Measurements from ENCODE around the gene CD6. TPM values are rescaled to one million over a fixed set of nuclear protein-coding genes. Genes with fewer than 3 reads are reported as not detected.

Gene CD6
- total RNA-seq, 1 donor from 2014 or later = 327 TPM

DNA sequence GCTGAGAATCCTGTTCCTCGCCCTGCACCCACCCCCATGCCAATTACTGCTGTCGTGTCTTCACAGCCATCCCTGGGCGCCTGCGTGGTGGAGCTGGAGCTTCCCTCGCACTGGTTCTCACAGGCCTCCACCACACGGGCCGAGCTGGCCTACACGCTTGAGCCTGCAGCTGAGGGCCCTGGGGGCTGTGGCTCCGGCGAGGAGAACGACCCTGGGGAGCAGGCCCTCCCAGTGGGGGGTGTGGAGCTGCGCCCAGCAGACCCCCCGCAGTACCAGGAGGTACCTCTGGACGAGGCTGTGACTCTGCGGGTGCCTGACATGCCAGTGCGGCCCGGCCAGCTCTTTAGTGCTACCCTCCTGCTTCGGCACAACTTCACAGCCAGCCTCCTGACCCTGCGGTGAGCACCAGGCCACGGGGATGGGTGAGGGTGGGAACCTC is 42.9 kb upstream of the CD6 start:
- Mint-ChIP-seq H3K36me3 (ENCODE audit: low read depth) (peaks cover 4% of the 10 kb centered on the region), H3K27me3 (ENCODE audit: low read depth) (peaks cover 24% of the 10 kb centered on the region), H3K9me3 (no peaks in the 10 kb centered on the region), H3K4me3 (ENCODE audit: low read depth) (no peak overlapping the region), H3K4me1 (ENCODE audit: low read depth) (peaks cover 8% of the 10 kb centered on the region), H3K27ac (no peak overlapping the region)
- no peak for DNase-seq (ENCODE audit: low spot score)
- intact Hi-C loops (cut with micrococcal nuclease) = no loop called here

GRCh38 chr11:60929764-60930163 is 41.7 kb upstream of the CD6 start:
- Mint-ChIP-seq H3K27me3 (ENCODE audit: low read depth) (peaks cover 24% of the 10 kb centered on the region), H3K4me3 (ENCODE audit: low read depth) (no peak overlapping the region), H3K27ac (no peak overlapping the region), H3K4me1 (ENCODE audit: low read depth) (peaks cover 6% of the 10 kb centered on the region), H3K36me3 (ENCODE audit: low read depth) (no peaks in the 10 kb centered on the region), H3K9me3 (no peaks in the 10 kb centered on the region)
- intact Hi-C loops (cut with micrococcal nuclease) = no loop called here
- DNase-seq (ENCODE audit: low spot score) = no peak

GRCh38 chr11:60930394-60930793 is 41.1 kb upstream of the CD6 start:
- Mint-ChIP-seq H3K4me1 (ENCODE audit: low read depth) (peaks cover 1% of the 10 kb centered on the region), H3K36me3 (ENCODE audit: low read depth) (no peaks in the 10 kb centered on the region), H3K27me3 (ENCODE audit: low read depth) (peaks cover 20% of the 10 kb centered on the region), H3K4me3 (ENCODE audit: low read depth) (no peak overlapping the region), H3K9me3 (no peaks in the 10 kb centered on the region), H3K27ac (no peak overlapping the region)
- DNase-seq (ENCODE audit: low spot score) = no peak
- intact Hi-C loops (cut with micrococcal nuclease) = no loop called here

GRCh38 chr11:60931917-60932316 is 39.6 kb upstream of the CD6 start:
- intact Hi-C loops (cut with micrococcal nuclease) = no loop called here
- Mint-ChIP-seq H3K27ac (no peak overlapping the region), H3K9me3 (no peaks in the 10 kb centered on the region), H3K27me3 (ENCODE audit: low read depth) (peaks cover 6% of the 10 kb centered on the region), H3K4me1 (ENCODE audit: low read depth) (no peaks in the 10 kb centered on the region), H3K36me3 (ENCODE audit: low read depth) (no peaks in the 10 kb centered on the region), H3K4me3 (ENCODE audit: low read depth) (no peak overlapping the region)
- DNase-seq (ENCODE audit: low spot score) = no peak

DNA sequence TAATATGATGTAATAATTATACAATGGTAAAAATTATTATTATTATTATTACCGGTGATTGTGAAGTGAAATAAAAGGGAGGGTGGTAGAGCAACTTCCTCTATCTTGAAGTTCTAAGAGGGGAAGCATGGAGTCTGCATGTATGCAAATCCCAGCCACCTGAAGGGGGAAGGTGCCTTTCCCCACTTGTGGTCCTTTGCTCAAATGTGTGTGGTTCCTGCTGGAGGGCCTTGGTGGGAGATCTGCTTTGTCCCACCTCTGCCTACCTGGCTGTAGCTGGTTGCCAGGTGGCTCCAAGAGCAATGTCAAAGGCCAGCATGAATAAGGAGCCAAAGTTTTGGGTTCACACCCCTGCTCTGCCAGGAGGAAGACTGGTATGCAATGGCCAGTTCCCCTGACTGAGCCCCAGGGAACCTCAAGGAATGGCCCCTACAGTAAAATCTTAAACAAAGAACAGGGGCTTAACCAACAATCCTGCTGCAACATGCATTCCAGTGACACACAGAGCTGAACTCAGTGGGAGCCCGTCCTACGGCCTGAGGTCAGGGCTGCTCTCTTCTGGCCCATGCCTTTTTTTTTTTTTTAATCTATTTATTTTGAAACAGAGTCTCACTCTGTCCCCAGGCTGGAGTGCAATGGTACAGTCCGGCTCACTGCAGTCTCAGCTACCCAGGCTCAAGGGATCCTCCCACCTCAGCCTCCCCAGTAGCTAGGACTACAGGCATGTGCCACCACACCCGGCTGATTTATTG is 38.7 kb upstream of the CD6 start:
- Mint-ChIP-seq H3K4me3 (ENCODE audit: low read depth) (no peak overlapping the region), H3K27me3 (ENCODE audit: low read depth) (peaks cover 3% of the 10 kb centered on the region), H3K36me3 (ENCODE audit: low read depth) (no peaks in the 10 kb centered on the region), H3K4me1 (ENCODE audit: low read depth) (no peaks in the 10 kb centered on the region), H3K9me3 (no peaks in the 10 kb centered on the region), H3K27ac (no peak overlapping the region)
- intact Hi-C loops (cut with micrococcal nuclease) = no loop called here
- DNase-seq (ENCODE audit: low spot score) = no peak

- no peak for DNase-seq (ENCODE audit: low spot score)
- Mint-ChIP-seq H3K36me3 (ENCODE audit: low read depth) (no peaks in the 10 kb centered on the region), H3K9me3 (no peaks in the 10 kb centered on the region), H3K27me3 (ENCODE audit: low read depth) (peaks cover 3% of the 10 kb centered on the region), H3K27ac (no peak overlapping the region), H3K4me3 (ENCODE audit: low read depth) (no peak overlapping the region), H3K4me1 (ENCODE audit: low read depth) (no peaks in the 10 kb centered on the region)
- intact Hi-C loops (cut with micrococcal nuclease) = no loop called here
These were observed 37.9 kb upstream of the CD6 start for GRCh38 chr11:60933416-60934123.

GRCh38 chr11:60934124-60934789 is 37.2 kb upstream of the CD6 start:
- no peak for DNase-seq (ENCODE audit: low spot score)
- intact Hi-C loops (cut with micrococcal nuclease) = no loop called here
- Mint-ChIP-seq H3K9me3 (no peaks in the 10 kb centered on the region), H3K4me1 (ENCODE audit: low read depth) (no peaks in the 10 kb centered on the region), H3K36me3 (ENCODE audit: low read depth) (no peaks in the 10 kb centered on the region), H3K4me3 (ENCODE audit: low read depth) (no peak overlapping the region), H3K27ac (no peak overlapping the region), H3K27me3 (ENCODE audit: low read depth) (peaks cover 3% of the 10 kb centered on the region)

- intact Hi-C loops (cut with micrococcal nuclease) = no loop called here
- H3K4me1 Mint-ChIP-seq (ENCODE audit: low read depth) = no peaks in the 10 kb centered on the region
- no peaks in the 10 kb centered on the region for H3K27me3 Mint-ChIP-seq (ENCODE audit: low read depth)
- no peak overlapping the region for H3K4me3 Mint-ChIP-seq (ENCODE audit: low read depth)
- H3K9me3 Mint-ChIP-seq = no peaks in the 10 kb centered on the region
- no peak overlapping the region for H3K27ac Mint-ChIP-seq
- DNase-seq (ENCODE audit: low spot score) = no peak
- H3K36me3 Mint-ChIP-seq (ENCODE audit: low read depth) = no peaks in the 10 kb centered on the region
These were observed 36.5 kb upstream of the CD6 start for GRCh38 chr11:60934790-60935605.

DNA sequence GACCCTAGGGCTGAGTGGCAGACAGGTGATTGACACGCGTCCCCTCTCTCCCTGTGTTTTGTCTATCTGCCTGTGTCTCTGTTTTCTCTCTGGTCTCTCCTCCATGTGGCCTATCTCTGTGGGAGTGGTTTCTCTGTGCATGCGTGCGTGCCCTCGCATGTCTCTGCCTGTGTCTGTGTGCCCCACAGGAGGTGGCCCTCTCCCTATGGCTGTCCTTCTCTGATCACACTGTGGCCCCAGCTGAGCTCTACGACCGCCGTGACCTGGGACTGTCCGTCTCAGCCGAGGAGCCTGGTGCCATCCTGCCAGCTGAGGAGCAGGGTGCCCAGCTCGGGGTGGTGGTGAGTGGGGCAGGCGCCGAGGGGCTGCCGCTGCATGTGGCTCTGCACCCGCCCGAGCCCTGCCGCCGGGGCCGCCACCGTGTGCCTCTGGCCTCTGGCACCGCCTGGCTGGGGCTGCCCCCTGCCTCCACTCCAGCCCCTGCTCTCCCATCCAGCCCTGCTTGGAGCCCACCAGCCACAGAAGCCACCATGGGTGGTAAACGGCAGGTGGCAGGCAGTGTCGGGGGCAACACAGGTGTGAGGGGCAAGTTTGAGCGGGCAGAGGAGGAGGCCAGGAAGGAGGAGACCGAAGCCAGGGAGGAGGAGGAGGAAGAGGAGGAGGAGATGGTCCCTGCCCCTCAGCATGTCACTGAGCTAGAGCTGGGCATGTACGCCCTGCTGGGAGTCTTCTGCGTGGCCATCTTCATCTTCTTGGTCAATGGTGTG is 35.6 kb upstream of the CD6 start:
- H3K4me1 Mint-ChIP-seq (ENCODE audit: low read depth) = no peaks in the 10 kb centered on the region
- DNase-seq (ENCODE audit: low spot score) = no peak
- intact Hi-C loops (cut with micrococcal nuclease) = no loop called here
- H3K4me3 Mint-ChIP-seq (ENCODE audit: low read depth) = no peak overlapping the region
- no peaks in the 10 kb centered on the region for H3K9me3 Mint-ChIP-seq
- H3K27me3 Mint-ChIP-seq (ENCODE audit: low read depth) = no peaks in the 10 kb centered on the region
- H3K36me3 Mint-ChIP-seq (ENCODE audit: low read depth) = no peaks in the 10 kb centered on the region
- H3K27ac Mint-ChIP-seq = no peak overlapping the region

DNA sequence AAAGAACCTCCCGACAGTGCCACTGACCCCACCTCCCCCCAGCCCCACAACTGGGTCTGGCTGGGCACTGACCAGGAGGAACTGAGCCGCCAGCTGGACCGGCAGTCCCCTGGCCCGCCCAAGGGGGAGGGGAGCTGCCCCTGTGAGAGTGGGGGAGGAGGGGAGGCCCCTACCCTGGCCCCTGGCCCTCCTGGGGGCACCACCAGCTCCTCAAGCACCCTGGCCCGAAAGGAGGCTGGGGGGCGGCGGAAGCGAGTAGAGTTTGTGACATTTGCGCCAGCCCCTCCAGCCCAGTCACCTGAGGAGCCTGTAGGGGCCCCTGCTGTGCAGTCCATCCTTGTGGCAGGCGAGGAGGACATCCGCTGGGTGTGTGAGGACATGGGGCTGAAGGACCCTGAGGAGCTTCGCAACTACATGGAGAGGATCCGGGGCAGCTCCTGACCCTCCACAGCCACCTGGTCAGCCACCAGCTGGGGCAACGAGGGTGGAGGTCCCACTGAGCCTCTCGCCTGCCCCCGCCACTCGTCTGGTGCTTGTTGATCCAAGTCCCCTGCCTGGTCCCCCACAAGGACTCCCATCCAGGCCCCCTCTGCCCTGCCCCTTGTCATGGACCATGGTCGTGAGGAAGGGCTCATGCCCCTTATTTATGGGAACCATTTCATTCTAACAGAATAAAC is 34.9 kb upstream of the CD6 start:
- Mint-ChIP-seq H3K4me1 (ENCODE audit: low read depth) (peaks cover 2% of the 10 kb centered on the region), H3K9me3 (no peaks in the 10 kb centered on the region), H3K4me3 (ENCODE audit: low read depth) (no peak overlapping the region), H3K36me3 (ENCODE audit: low read depth) (no peaks in the 10 kb centered on the region), H3K27ac (no peak overlapping the region), H3K27me3 (ENCODE audit: low read depth) (no peaks in the 10 kb centered on the region)
- no peak for DNase-seq (ENCODE audit: low spot score)
- intact Hi-C loops (cut with micrococcal nuclease) = no loop called here

- Mint-ChIP-seq H3K4me1 (ENCODE audit: low read depth) (peaks cover 2% of the 10 kb centered on the region), H3K36me3 (ENCODE audit: low read depth) (no peaks in the 10 kb centered on the region), H3K9me3 (no peaks in the 10 kb centered on the region), H3K4me3 (ENCODE audit: low read depth) (no peak overlapping the region), H3K27me3 (ENCODE audit: low read depth) (no peaks in the 10 kb centered on the region), H3K27ac (no peak overlapping the region)
- no peak for DNase-seq (ENCODE audit: low spot score)
- intact Hi-C loops (cut with micrococcal nuclease) = no loop called here
These were observed 34.3 kb upstream of the CD6 start for GRCh38 chr11:60937144-60937527.

DNA sequence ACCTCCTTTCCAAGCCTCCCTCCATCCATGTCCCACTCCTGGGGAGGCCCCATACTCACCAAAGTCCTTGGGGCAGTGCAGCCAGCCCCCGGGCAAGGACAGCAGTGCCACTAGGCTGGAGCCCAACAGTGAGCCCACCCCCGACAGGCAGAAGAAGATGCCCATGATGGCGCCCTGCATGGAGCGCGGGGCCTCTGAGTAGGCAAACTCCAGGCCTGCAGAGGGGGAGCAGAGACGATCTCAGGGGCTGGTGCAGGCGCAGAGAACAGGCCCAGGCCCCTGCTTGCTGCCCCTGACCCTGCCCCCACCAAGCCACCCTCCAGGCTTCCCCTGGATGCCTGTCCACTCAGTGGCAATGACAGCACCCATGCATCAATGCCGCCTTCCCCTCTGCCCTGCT is 33.7 kb upstream of the CD6 start:
- DNase-seq (ENCODE audit: low spot score) = no peak
- Mint-ChIP-seq H3K4me3 (ENCODE audit: low read depth) (no peak overlapping the region), H3K36me3 (ENCODE audit: low read depth) (no peaks in the 10 kb centered on the region), H3K4me1 (ENCODE audit: low read depth) (peaks cover 2% of the 10 kb centered on the region), H3K9me3 (no peaks in the 10 kb centered on the region), H3K27ac (no peak overlapping the region), H3K27me3 (ENCODE audit: low read depth) (no peaks in the 10 kb centered on the region)
- intact Hi-C loops (cut with micrococcal nuclease) = no loop called here
